ENCODE measurements around the gene SUGCT.
"Not testable (repeated sequence)": the region's sequence is repeated elsewhere in the genome, so short reads cannot be mapped to it uniquely, and the experiment has no call there.

The SUGCT gene

GRCh38 chr7:40167291-40167690 lies 32.5 kb downstream of the SUGCT start:
- TF ChIP-seq, protein P1, sequence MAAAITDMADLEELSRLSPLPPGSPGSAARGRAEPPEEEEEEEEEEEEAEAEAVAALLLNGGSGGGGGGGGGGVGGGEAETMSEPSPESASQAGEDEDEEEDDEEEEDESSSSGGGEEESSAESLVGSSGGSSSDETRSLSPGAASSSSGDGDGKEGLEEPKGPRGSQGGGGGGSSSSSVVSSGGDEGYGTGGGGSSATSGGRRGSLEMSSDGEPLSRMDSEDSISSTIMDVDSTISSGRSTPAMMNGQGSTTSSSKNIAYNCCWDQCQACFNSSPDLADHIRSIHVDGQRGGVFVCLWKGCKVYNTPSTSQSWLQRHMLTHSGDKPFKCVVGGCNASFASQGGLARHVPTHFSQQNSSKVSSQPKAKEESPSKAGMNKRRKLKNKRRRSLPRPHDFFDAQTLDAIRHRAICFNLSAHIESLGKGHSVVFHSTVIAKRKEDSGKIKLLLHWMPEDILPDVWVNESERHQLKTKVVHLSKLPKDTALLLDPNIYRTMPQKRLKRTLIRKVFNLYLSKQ (tag by site-specific recombination; IDR thresholded peaks at IDR 0.05; ENCODE audit: borderline replicate concordance): no peak
- TF ChIP-seq SALL2 (tag by site-specific recombination; IDR thresholded peaks at IDR 0.05; ENCODE audit: borderline replicate concordance): no peak
- no peak for TF ChIP-seq ZBTB1 (tag by site-specific recombination; IDR thresholded peaks at IDR 0.05)
- TF ChIP-seq, protein P2, sequence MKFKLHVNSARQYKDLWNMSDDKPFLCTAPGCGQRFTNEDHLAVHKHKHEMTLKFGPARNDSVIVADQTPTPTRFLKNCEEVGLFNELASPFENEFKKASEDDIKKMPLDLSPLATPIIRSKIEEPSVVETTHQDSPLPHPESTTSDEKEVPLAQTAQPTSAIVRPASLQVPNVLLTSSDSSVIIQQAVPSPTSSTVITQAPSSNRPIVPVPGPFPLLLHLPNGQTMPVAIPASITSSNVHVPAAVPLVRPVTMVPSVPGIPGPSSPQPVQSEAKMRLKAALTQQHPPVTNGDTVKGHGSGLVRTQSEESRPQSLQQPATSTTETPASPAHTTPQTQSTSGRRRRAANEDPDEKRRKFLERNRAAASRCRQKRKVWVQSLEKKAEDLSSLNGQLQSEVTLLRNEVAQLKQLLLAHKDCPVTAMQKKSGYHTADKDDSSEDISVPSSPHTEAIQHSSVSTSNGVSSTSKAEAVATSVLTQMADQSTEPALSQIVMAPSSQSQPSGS (tag by site-specific recombination; IDR thresholded peaks at IDR 0.05; ENCODE audit: low read depth): no peak
- no peak for TF ChIP-seq SETDB1 (IDR thresholded peaks at IDR 0.05; ENCODE audit: insufficient read length, low read length)
- TF ChIP-seq TRIM28 (IDR thresholded peaks at IDR 0.05; ENCODE audit: borderline replicate concordance, low read length): no peak
- TF ChIP-seq SP7 (tag by site-specific recombination; IDR thresholded peaks at IDR 0.05): no peak
- TF ChIP-seq TCF7L2 (IDR thresholded peaks at IDR 0.05; ENCODE audit: borderline replicate concordance, low read depth, low read length): no peak
- TF ChIP-seq, protein P3, sequence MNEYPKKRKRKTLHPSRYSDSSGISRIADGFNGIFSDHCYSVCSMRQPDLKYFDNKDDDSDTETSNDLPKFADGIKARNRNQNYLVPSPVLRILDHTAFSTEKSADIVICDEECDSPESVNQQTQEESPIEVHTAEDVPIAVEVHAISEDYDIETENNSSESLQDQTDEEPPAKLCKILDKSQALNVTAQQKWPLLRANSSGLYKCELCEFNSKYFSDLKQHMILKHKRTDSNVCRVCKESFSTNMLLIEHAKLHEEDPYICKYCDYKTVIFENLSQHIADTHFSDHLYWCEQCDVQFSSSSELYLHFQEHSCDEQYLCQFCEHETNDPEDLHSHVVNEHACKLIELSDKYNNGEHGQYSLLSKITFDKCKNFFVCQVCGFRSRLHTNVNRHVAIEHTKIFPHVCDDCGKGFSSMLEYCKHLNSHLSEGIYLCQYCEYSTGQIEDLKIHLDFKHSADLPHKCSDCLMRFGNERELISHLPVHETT (tag by site-specific recombination; IDR thresholded peaks at IDR 0.05): no peak
- no peak for TF ChIP-seq ZNF777 (tag by site-specific recombination; IDR thresholded peaks at IDR 0.05; ENCODE audit: borderline replicate concordance)
- no peak for TF ChIP-seq ZNF221 (tag by site-specific recombination; IDR thresholded peaks at IDR 0.05; ENCODE audit: borderline replicate concordance)
- TF ChIP-seq ZSCAN30 (tag by site-specific recombination; IDR thresholded peaks at IDR 0.05): no peak
- no peak for TF ChIP-seq ZNF473 (tag by site-specific recombination; IDR thresholded peaks at IDR 0.05)
- TF ChIP-seq ZNF624 (tag by site-specific recombination; IDR thresholded peaks at IDR 0.05): no peak
- no peak for TF ChIP-seq ZNF211 (tag by site-specific recombination; IDR thresholded peaks at IDR 0.05; ENCODE audit: low read depth)
- no peak for TF ChIP-seq ZNF391 (tag by site-specific recombination; IDR thresholded peaks at IDR 0.05; ENCODE audit: borderline replicate concordance, low read depth)
- TF ChIP-seq ZFHX2 (tag by site-specific recombination; conservative IDR thresholded peaks at IDR 0.05): no peak
- no peak for TF ChIP-seq ZEB2 (tag by site-specific recombination; IDR thresholded peaks at IDR 0.05)
- no peak for TF ChIP-seq FEZF1 (tag by site-specific recombination; IDR thresholded peaks at IDR 0.05)
- no peak for TF ChIP-seq ZNF549 (tag by site-specific recombination; IDR thresholded peaks at IDR 0.05)
- H3K4me1 ChIP-seq (ENCODE audit: control insufficient read depth, insufficient read depth, low read length): no peaks in the 10 kb centered on the region
- POLR2A ChIA-PET: no interaction called here

DNA sequence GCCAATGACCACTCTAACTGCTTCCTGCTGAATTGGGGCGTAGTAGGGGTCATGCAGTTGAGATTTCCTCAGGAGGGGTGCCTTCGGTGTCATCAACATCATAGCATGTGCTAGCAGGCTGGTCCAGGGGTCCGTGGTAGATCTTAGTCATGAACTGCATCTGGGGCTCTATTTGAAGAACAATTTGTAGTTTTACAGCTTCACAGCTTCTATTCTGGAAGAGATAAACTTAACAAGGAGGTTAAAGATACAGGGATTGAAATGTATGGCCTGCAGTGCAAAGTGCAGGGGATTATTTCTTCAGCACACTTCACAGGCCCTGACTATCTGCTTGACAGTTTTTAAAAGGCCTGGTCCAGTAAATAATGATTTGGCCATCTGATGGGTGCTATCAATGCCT lies 33.5 kb downstream of the SUGCT start:
- H3K36me3 ChIP-seq (ENCODE audit: control insufficient read depth in 2 of 2, insufficient read depth in 1 of 2, low read length in 2 of 2); H3K27ac ChIP-seq (ENCODE audit: extremely low read depth, low read depth, low read length); CTCF ChIA-PET; H3K4me1 ChIP-seq (ENCODE audit: control insufficient read depth, insufficient read depth, low read length); POLR2A ChIA-PET; H3K4me3 ChIP-seq (ENCODE audit: low read depth, low read length); H3K9me3 ChIP-seq (ENCODE audit: control insufficient read depth, insufficient read depth, low read depth, low read length): not testable (repeated sequence)

More at GRCh38 chr7:40167291-40167690, 32.5 kb downstream of the SUGCT start:
- H3K4me3 ChIP-seq (ENCODE audit: low read depth, low read length): no peak overlapping the region
- no peaks in the 10 kb centered on the region for H3K9me3 ChIP-seq (ENCODE audit: control insufficient read depth, insufficient read depth, low read depth, low read length)
- CTCF ChIA-PET: interaction anchor here (1.2 kb wide), 1 partner anchor 33 kb away, joined by 3 read pairs; the partner anchor contains the start of genes MPLKIP and SUGCT
- H3K36me3 ChIP-seq (ENCODE audit: control insufficient read depth in 2 of 2, insufficient read depth in 1 of 2, low read length in 2 of 2): no peaks in the 10 kb centered on the region
- no peak overlapping the region for H3K27ac ChIP-seq (ENCODE audit: extremely low read depth, low read depth, low read length)

DNA sequence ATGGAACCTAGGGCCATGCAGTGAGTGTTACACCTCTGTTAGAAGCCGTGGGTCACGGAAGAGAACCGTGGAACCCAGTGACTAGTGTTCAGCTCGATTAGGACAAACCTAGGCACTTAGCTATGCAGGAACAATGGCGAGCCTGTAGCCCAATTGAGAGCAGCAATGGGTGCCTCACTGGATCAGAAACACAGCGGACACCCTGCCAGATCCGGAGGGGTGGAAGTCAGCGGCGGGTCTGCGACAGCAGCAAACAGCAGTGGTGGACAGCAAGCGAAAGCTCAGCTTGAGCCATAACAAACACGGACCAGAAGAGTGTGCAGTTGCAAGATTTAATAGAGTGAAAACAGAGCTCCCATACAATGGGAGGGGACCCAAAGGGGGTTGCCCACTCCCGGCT lies 38.3 kb downstream of the SUGCT start:
- POLR2A ChIA-PET; H3K27ac ChIP-seq (ENCODE audit: extremely low read depth, low read depth, low read length); H3K4me1 ChIP-seq (ENCODE audit: control insufficient read depth, insufficient read depth, low read length); H3K4me3 ChIP-seq (ENCODE audit: low read depth, low read length); H3K36me3 ChIP-seq (ENCODE audit: control insufficient read depth in 2 of 2, insufficient read depth in 1 of 2, low read length in 2 of 2); H3K9me3 ChIP-seq (ENCODE audit: control insufficient read depth, insufficient read depth, low read depth, low read length): not testable (repeated sequence)
- CTCF ChIA-PET: interaction anchor here (1.3 kb wide), 1 partner anchor 23 kb away, joined by 3 read pairs; no protein-coding TSS in a partner anchor

GRCh38 chr7:40175256-40175655 lies 40.5 kb downstream of the SUGCT start:
- CTCF ChIA-PET: interaction anchor here (1.0 kb wide), 1 partner anchor 40 kb away, joined by 3 read pairs; the partner anchor contains the start of genes MPLKIP and SUGCT
- POLR2A ChIA-PET; H3K36me3 ChIP-seq (ENCODE audit: control insufficient read depth in 2 of 2, insufficient read depth in 1 of 2, low read length in 2 of 2); H3K4me3 ChIP-seq (ENCODE audit: low read depth, low read length); H3K27ac ChIP-seq (ENCODE audit: extremely low read depth, low read depth, low read length); H3K9me3 ChIP-seq (ENCODE audit: control insufficient read depth, insufficient read depth, low read depth, low read length); H3K4me1 ChIP-seq (ENCODE audit: control insufficient read depth, insufficient read depth, low read length): not testable (repeated sequence)

All from HEK293 (cell line).